B cell (primary cell): ENCODE measurements around the gene SKA1. TPM values are rescaled to one million over a fixed set of nuclear protein-coding genes. Genes with fewer than 3 reads are reported as not detected.

Experiments
- ATAC-seq: fragments of 200-7000 bp; cut with Tn5 transposase; one replicate; pipeline ENCODE4 v1.10.0; 2021; ENCODE audit warnings: low read depth, mild to moderate bottlenecking, moderate number of reproducible peaks, moderate library complexity
- CTCF ChIA-PET: fragments of 350-600 bp; sonication (Branson Sonifier 250); formaldehyde crosslinking; loops from one replicate; lab custom pipeline; 2021; ENCODE audit warnings: antibody characterized with exemption, inconsistent platforms; lab: Charles Lee
- POLR2A ChIA-PET: fragments of 350-600 bp; sonication (Branson Sonifier 250); formaldehyde crosslinking; loops from one replicate; lab custom pipeline; 2021; ENCODE audit warnings: antibody characterized with exemption; lab: Charles Lee
- DNase-seq: peaks from one replicate; pipeline ENCODE4 v3.0.0; 2013
- H2AFZ ChIP-seq: 2 replicates; pipeline ENCODE4 v1.6.1; 2012; ENCODE audit warnings: mild to moderate bottlenecking, low read depth, low read length; ENCODE audit not compliant: insufficient read depth, poor library complexity, severe bottlenecking
- H3K27ac ChIP-seq, 2 donors: 1 replicate in 1 of 2; 2 replicates in 1 of 2; pipeline ENCODE4 v1.5.1; 2012 to 2013; ENCODE audit warnings: low read length in 2 of 2, mild to moderate bottlenecking in 2 of 2, moderate library complexity in 1 of 2
- H3K27me3 ChIP-seq, 4 experiments: fragments of 200-600 bp in 1 of 4; sonication (generic) in 1 of 4; replicated peaks in 1 of 4; 1 replicate in 2 of 4; 2 replicates in 2 of 4; pipeline versions ENCODE4 v1.6.1 to v1.7.0; 2013 to 2016; ENCODE audit warnings: low read length in 3 of 4, mild to moderate bottlenecking in 2 of 4, mixed read lengths in 1 of 4, moderate library complexity in 1 of 4; ENCODE audit not compliant: insufficient read depth in 4 of 4, control insufficient read depth in 3 of 4; ENCODE audit errors: control extremely low read depth in 1 of 4
- H3K36me3 ChIP-seq, 2 experiments: replicated peaks in 1 of 2; 1 replicate in 1 of 2; 2 replicates in 1 of 2; pipeline versions ENCODE4 v1.6.1 to v1.7.1; 2013; ENCODE audit warnings: low read length in 1 of 2; ENCODE audit not compliant: insufficient read depth in 2 of 2, control insufficient read depth in 1 of 2; ENCODE audit errors: control extremely low read depth in 1 of 2, extremely low read depth in 1 of 2
- H3K4me1 ChIP-seq, 2 donors: fragments of 200-600 bp in 1 of 2; sonication (generic) in 1 of 2; 1 replicate in 1 of 2; 2 replicates in 1 of 2; pipeline versions ENCODE4 v1.5.1 to v1.6.1; 2013 to 2017; ENCODE audit warnings: low read length in 2 of 2; ENCODE audit not compliant: control insufficient read depth in 2 of 2, insufficient read depth in 2 of 2
- H3K4me2 ChIP-seq: replicated peaks from 2 replicates; pipeline ENCODE3; 2012; ENCODE audit warnings: mild to moderate bottlenecking, low read depth, low read length; ENCODE audit not compliant: poor library complexity, severe bottlenecking
- H3K4me3 ChIP-seq, 5 experiments: fragments of 200-600 bp in 1 of 5; sonication (generic) in 1 of 5; 1 replicate in 3 of 5; 2 replicates in 2 of 5; pipeline versions ENCODE4 v1.5.1 to v1.7.0; 2011 to 2016; ENCODE audit warnings: low read length in 4 of 5, mild to moderate bottlenecking in 4 of 5, low read depth in 2 of 5, control low read depth in 1 of 5, moderate library complexity in 1 of 5; ENCODE audit not compliant: insufficient read depth in 1 of 5; ENCODE audit errors: control extremely low read depth in 1 of 5, extremely low read depth in 1 of 5
- H3K79me2 ChIP-seq: fragments of 200-600 bp; sonication (generic); one replicate; pipeline ENCODE4 v1.6.0; 2016; ENCODE audit warnings: low read length; ENCODE audit not compliant: control insufficient read depth, insufficient read depth
- H3K9ac ChIP-seq: fragments of 200-600 bp; sonication (generic); 2 replicates; pipeline ENCODE4 v1.6.1; 2017; ENCODE audit warnings: mild to moderate bottlenecking, low read length, moderate library complexity
- H3K9me3 ChIP-seq, 3 donors: one replicate each; pipeline versions ENCODE4 v1.6.1 to v1.7.1; 2013; ENCODE audit warnings: low read length in 2 of 3; ENCODE audit not compliant: control insufficient read depth in 2 of 3, insufficient read depth in 1 of 3; ENCODE audit errors: control extremely low read depth in 1 of 3
- H4K20me1 ChIP-seq: 2 replicates; pipeline ENCODE4 v1.6.0; 2012; ENCODE audit warnings: mild to moderate bottlenecking, low read length; ENCODE audit not compliant: insufficient read depth, control insufficient read depth, poor library complexity, severe bottlenecking
- H3K27ac Mint-ChIP-seq: one replicate; pipeline ENCODE4 v1.8.0; 2021; ENCODE audit warnings: mixed read lengths
- H3K27me3 Mint-ChIP-seq: one replicate; pipeline ENCODE4 v1.8.0; 2021; ENCODE audit warnings: mixed read lengths
- H3K4me1 Mint-ChIP-seq: one replicate; pipeline ENCODE4 v1.8.0; 2021; ENCODE audit warnings: mixed read lengths
- H3K4me3 Mint-ChIP-seq: one replicate; pipeline ENCODE4 v1.8.0; 2021; ENCODE audit warnings: mixed read lengths
- H3K9me3 Mint-ChIP-seq: one replicate; pipeline ENCODE4 v1.8.0; 2022; ENCODE audit warnings: mixed read lengths; ENCODE audit not compliant: insufficient read depth
- CTCF ChIP-seq: fragments of 200-600 bp; IDR thresholded peaks from one replicate; pipeline ENCODE4 v1.8.0; 2022; ENCODE audit warnings: antibody characterized with exemption, mild to moderate bottlenecking
- EZH2 ChIP-seq: IDR thresholded peaks from 2 replicates; pipeline ENCODE4 v1.6.1; 2012; ENCODE audit warnings: borderline replicate concordance, low read depth, mild to moderate bottlenecking, moderate library complexity, low read length; ENCODE audit not compliant: insufficient read depth, poor library complexity, severe bottlenecking
- WGBS: methylation state at CpG from one replicate; pipeline ENCODE4 v1.1.5; 2013; ENCODE audit warnings: missing lambda C conversion rate; ENCODE audit not compliant: insufficient coverage; 5-methylcytosine and 5-hydroxymethylcytosine counted together
- intact Hi-C: fragments of 100-400 bp; cut with micrococcal nuclease; formaldehyde crosslinking; loops from one replicate; pipeline ENCODE4 v1.10.0; 2022
- polyA plus RNA-seq: library from polyadenylated mRNA; depleted of rRNA; stranded (reverse); fragments of >200 nt; gene quantifications from 2 replicates; pipeline ENCODE4 v1.2.3, GENCODE V29; 2012
- total RNA-seq, 2 donors: library from RNA; stranded (reverse); fragments of 120-200 nt in 1 of 2; gene quantifications; 1 replicate in 1 of 2; 2 replicates in 1 of 2; pipeline versions ENCODE4 v1.2.3 to v1.2.4, GENCODE V29; 2013 to 2022

SKA1 gene
- total and polyA plus RNA-seq, 2 donors (not counting 1 experiment from before 2014, with no cell fraction given): 0.28 to 0.52 TPM

- H3K4me1 Mint-ChIP-seq: no peaks in the 10 kb centered on the region
- H3K27me3 Mint-ChIP-seq: peaks cover 8% of the 10 kb centered on the region
- no peak overlapping the region for H3K27ac Mint-ChIP-seq
- no peaks in the 10 kb centered on the region for H4K20me1 ChIP-seq
- no peak overlapping the region for H3K9ac ChIP-seq
- H3K27me3 ChIP-seq: no peaks in the 10 kb centered on the region
- ATAC-seq: no peak
- H3K9me3 Mint-ChIP-seq: peaks cover 4% of the 10 kb centered on the region
- H3K4me3 ChIP-seq: no peak overlapping the region
- CTCF ChIA-PET: no interaction called here
- H3K4me1 ChIP-seq: no peaks in the 10 kb centered on the region
- H3K36me3 ChIP-seq: no peaks in the 10 kb centered on the region
- WGBS: 93% methylated on average over 2 of the region's 2 CpGs
- POLR2A ChIA-PET: no interaction called here
- H3K4me3 Mint-ChIP-seq: no peak overlapping the region
- H3K79me2 ChIP-seq: no peaks in the 10 kb centered on the region
- no peak overlapping the region for H3K27ac ChIP-seq
- TF ChIP-seq CTCF: no peak
- TF ChIP-seq EZH2: no peak
- no peak overlapping the region for H2AFZ ChIP-seq
- peaks cover 0 to 12% (median 6%) of the 10 kb centered on the region in 3 donors for H3K9me3 ChIP-seq
- no peak overlapping the region for H3K4me2 ChIP-seq
- intact Hi-C loops: no loop called here
- no peak for DNase-seq
These were observed 64.7 kb downstream of the SKA1 start for GRCh38 chr18:50439460-50440015.

GRCh38 chr18:50441016-50441415 lies 66.2 kb downstream of the SKA1 start:
- Histone ChIP-seq H3K4me1 (no peaks in the 10 kb centered on the region), H3K36me3 (no peaks in the 10 kb centered on the region), H3K79me2 (no peaks in the 10 kb centered on the region), H3K4me2 (no peak overlapping the region), H3K27ac (no peak overlapping the region), H2AFZ (no peak overlapping the region), H3K9me3 (peaks cover 0 to 18% (median 8%) of the 10 kb centered on the region in 3 donors), H4K20me1 (no peaks in the 10 kb centered on the region), H3K27me3 (no peaks in the 10 kb centered on the region), H3K9ac (no peak overlapping the region), H3K4me3 (no peak overlapping the region)
- Mint-ChIP-seq H3K9me3 (peaks cover 4% of the 10 kb centered on the region), H3K4me3 (no peak overlapping the region), H3K27me3 (peaks cover 6% of the 10 kb centered on the region), H3K27ac (no peak overlapping the region), H3K4me1 (no peaks in the 10 kb centered on the region)
- POLR2A ChIA-PET: no interaction called here
- CTCF ChIA-PET: interaction anchor here (1.9 kb wide), 1 partner anchor 12 kb away, joined by 6 read pairs; no protein-coding TSS in a partner anchor
- TF ChIP-seq EZH2: no peak
- no peak for TF ChIP-seq CTCF
- WGBS: 95% methylated on average over 3 of the region's 4 CpGs
- DNase-seq (no peak), ATAC-seq (no peak)
- intact Hi-C loops: no loop called here
